ENCODE results near the gene PSME3IP1.

The PSME3IP1 gene

GRCh38 chr16:57204675-57205074, 18.8 kb upstream of the PSME3IP1 start:
- no peak overlapping the region for H3K27ac ChIP-seq (ENCODE audit: extremely low read depth, low read depth, low read length)
- CTCF ChIA-PET, result interaction anchor here (0.7 to 1.3 kb wide), 3 partner anchors 10 to 69 kb away, joined by 3 to 4 read pairs (median 3); no protein-coding TSS in a partner anchor

GRCh38 chr16:57203451-57203850, 17.6 kb upstream of the PSME3IP1 start:
- H3K36me3 ChIP-seq (ENCODE audit: control insufficient read depth in 2 of 2, insufficient read depth in 1 of 2, low read length in 2 of 2), result peaks cover 5 to 36% of the 10 kb centered on the region in 2 experiments
- POLR2A ChIA-PET, result no interaction called here
- no peak overlapping the region for H3K4me3 ChIP-seq (ENCODE audit: low read depth, low read length)
- H3K27ac ChIP-seq (ENCODE audit: extremely low read depth, low read depth, low read length), result no peak overlapping the region
- TF ChIP-seq ZBTB44 (tag by site-specific recombination; IDR thresholded peaks at IDR 0.05), result no peak
- peak; percentile 51; the same call in 1 of the 2 replicates for TF ChIP-seq BCL6B (tag by site-specific recombination; IDR thresholded peaks at IDR 0.05)
- no peaks in the 10 kb centered on the region for H3K4me1 ChIP-seq (ENCODE audit: control insufficient read depth, insufficient read depth, low read length)
- no peaks in the 10 kb centered on the region for H3K9me3 ChIP-seq (ENCODE audit: control insufficient read depth, insufficient read depth, low read depth, low read length)
- CTCF ChIA-PET, result no interaction called here

More at GRCh38 chr16:57204675-57205074, 18.8 kb upstream of the PSME3IP1 start:
- H3K9me3 ChIP-seq (ENCODE audit: control insufficient read depth, insufficient read depth, low read depth, low read length), result no peaks in the 10 kb centered on the region
- no peaks in the 10 kb centered on the region for H3K4me1 ChIP-seq (ENCODE audit: control insufficient read depth, insufficient read depth, low read length)
- peaks cover 16 to 43% of the 10 kb centered on the region in 2 experiments for H3K36me3 ChIP-seq (ENCODE audit: control insufficient read depth in 2 of 2, insufficient read depth in 1 of 2, low read length in 2 of 2)
- POLR2A ChIA-PET, result no interaction called here
- no peak for TF ChIP-seq PBX3 (CRISPR knock-in tag; IDR thresholded peaks at IDR 0.05)
- TF ChIP-seq ZNF645 (tag by site-specific recombination; IDR thresholded peaks at IDR 0.05), result no peak
- TF ChIP-seq ZNF292 (tag by site-specific recombination; IDR thresholded peaks at IDR 0.05; ENCODE audit: borderline replicate concordance, low read depth), result no peak
- TF ChIP-seq ZNF624 (tag by site-specific recombination; IDR thresholded peaks at IDR 0.05), result no peak
- TF ChIP-seq ZNF830 (tag by site-specific recombination; IDR thresholded peaks at IDR 0.05; ENCODE audit: low read depth), result no peak
- TF ChIP-seq ZNF24 (tag by site-specific recombination; IDR thresholded peaks at IDR 0.05), result no peak
- TF ChIP-seq HOXD13 (CRISPR knock-in tag; IDR thresholded peaks at IDR 0.05; ENCODE audit: borderline replicate concordance), result no peak
- no peak for TF ChIP-seq ZNF2 (tag by site-specific recombination; IDR thresholded peaks at IDR 0.05)
- no peak for TF ChIP-seq ZNF155 (tag by site-specific recombination; IDR thresholded peaks at IDR 0.05)
- TF ChIP-seq ZNF837 (tag by site-specific recombination; IDR thresholded peaks at IDR 0.05), result no peak
- H3K4me3 ChIP-seq (ENCODE audit: low read depth, low read length), result no peak overlapping the region

GRCh38 chr16:57202095-57202886, 16.5 kb upstream of the PSME3IP1 start:
- ChIA-PET POLR2A (no interaction called here), CTCF (interaction anchor here (0.6 kb wide), 1 partner anchor 110 kb away, joined by 3 read pairs; the partner anchor contains the start of gene CPNE2)
- no peak overlapping the region for H3K27ac ChIP-seq (ENCODE audit: extremely low read depth, low read depth, low read length)
- H3K4me1 ChIP-seq (ENCODE audit: control insufficient read depth, insufficient read depth, low read length), result no peaks in the 10 kb centered on the region
- H3K9me3 ChIP-seq (ENCODE audit: control insufficient read depth, insufficient read depth, low read depth, low read length), result no peaks in the 10 kb centered on the region
- peaks cover 2 to 29% of the 10 kb centered on the region in 2 experiments for H3K36me3 ChIP-seq (ENCODE audit: control insufficient read depth in 2 of 2, insufficient read depth in 1 of 2, low read length in 2 of 2)
- H3K4me3 ChIP-seq (ENCODE audit: low read depth, low read length), result no peak overlapping the region
- TF ChIP-seq ZNF768 (tag by site-specific recombination; IDR thresholded peaks at IDR 0.05) (no peak), ZBTB6 (tag by site-specific recombination; IDR thresholded peaks at IDR 0.05) (no peak), ZNF692 (tag by site-specific recombination; IDR thresholded peaks at IDR 0.05) (no peak), PATZ1 (tag by site-specific recombination; IDR thresholded peaks at IDR 0.05) (no peak), ZNF37A (tag by site-specific recombination; IDR thresholded peaks at IDR 0.05) (no peak), ZNF175 (tag by site-specific recombination; IDR thresholded peaks at IDR 0.05) (no peak), ZNF544 (tag by site-specific recombination; IDR thresholded peaks at IDR 0.05) (no peak), ZNF529 (tag by site-specific recombination; IDR thresholded peaks at IDR 0.05; ENCODE audit: insufficient replicate concordance) (no peak)

All from HEK293 (cell line).